K562 (cell line): ENCODE data around the gene DCP1B. TPM values are rescaled to one million over a fixed set of nuclear protein-coding genes. Genes with fewer than 3 reads are reported as not detected.

ENCODE experiments used
- BRF1 ChIP-seq: IDR thresholded peaks from 3 replicates; pipeline ENCODE4 v1.6.1; 2011; ENCODE audit warnings: borderline replicate concordance, mild to moderate bottlenecking; ENCODE audit not compliant: insufficient read length; ENCODE audit errors: extremely low read depth
- CBFA2T3 ChIP-seq: fragments of 450-650 bp; IDR thresholded peaks from 2 replicates; pipeline ENCODE4 v1.6.1; 2017
- EZH2 ChIP-seq: IDR thresholded peaks from 2 replicates; pipeline ENCODE4 v1.6.1; 2012; ENCODE audit warnings: low read depth, mild to moderate bottlenecking, inconsistent platforms, low read length, borderline replicate concordance
- KLF13 ChIP-seq: fragments of 450-650 bp; IDR thresholded peaks from 2 replicates; pipeline ENCODE4 v1.6.1; 2016; ENCODE audit warnings: missing genetic modification characterization, low read depth, mild to moderate bottlenecking, missing compliant biosample characterization, moderate library complexity, borderline replicate concordance
- NFIC ChIP-seq: fragments of 450-650 bp; IDR thresholded peaks from 2 replicates; pipeline ENCODE4 v1.6.1; 2017; ENCODE audit warnings: mild to moderate bottlenecking, inconsistent platforms
- NONO ChIP-seq, 2 experiments: fragments of 200-400 bp in 1 of 2; fragments of 450-650 bp in 1 of 2; formaldehyde crosslinking in 1 of 2; IDR thresholded peaks; 2 replicates each; pipeline ENCODE4 v1.6.1; 2017; ENCODE audit warnings: low read depth in 2 of 2, mild to moderate bottlenecking in 2 of 2, moderate library complexity in 2 of 2, low read length in 1 of 2
- NR3C1 ChIP-seq: sonication (generic); formaldehyde crosslinking; IDR thresholded peaks from 2 replicates; pipeline ENCODE4 v1.8.1; 2022; ENCODE audit warnings: missing genetic modification reagents
- ZNF143 ChIP-seq: sonication (generic); formaldehyde crosslinking; IDR thresholded peaks from 2 replicates; pipeline ENCODE4 v1.9.0; 2022; ENCODE audit warnings: mild to moderate bottlenecking, missing genetic modification reagents
- polyA plus RNA-seq, 8 experiments: library from polyadenylated mRNA; depleted of rRNA in 4 of 8; stranded (reverse) in 5 of 8; unstranded in 3 of 8; fragments of >200 nt; fragmentation: Nextera tagmentation in 2 of 8; fragmentation: Illumina TruSeq in 1 of 8; extraction: Ambion mirVana in 2 of 8; extraction: Trizol in 1 of 8; gene quantifications; 2 replicates each; pipeline versions ENCODE4 v1.2.1 to v1.2.3, GENCODE V29; 2011 to 2014; ENCODE audit warnings: inconsistent platforms in 1 of 8, missing spikeins in 1 of 8
- total RNA-seq, 7 experiments: library from RNA; depleted of rRNA in 6 of 7; stranded (reverse); fragments of >200 nt in 6 of 7; fragmentation: Illumina TruSeq in 2 of 7; extraction: Trizol in 2 of 7; gene quantifications; 2 replicates each; pipeline versions ENCODE4 v1.2.1 to v1.2.3, GENCODE V29; 2011 to 2021; ENCODE audit warnings: low replicate concordance in 1 of 7
- TF ChIP-seq, protein P1 (sequence below), 2 experiments: fragments of 450-650 bp; conservative IDR thresholded peaks; 2 replicates each; pipeline ENCODE4 v1.6.1; 2017; ENCODE audit warnings: mild to moderate bottlenecking in 2 of 2, moderate library complexity in 2 of 2
- TF ChIP-seq, protein P2 (sequence below): sonication (generic); formaldehyde crosslinking; IDR thresholded peaks from 2 replicates; pipeline ENCODE4 v1.4.0; 2020; ENCODE audit warnings: mild to moderate bottlenecking, missing genetic modification reagents
- TF ChIP-seq, protein P3 (sequence below): IDR thresholded peaks from 3 replicates; pipeline ENCODE4 v1.6.1; 2011; ENCODE audit warnings: borderline replicate concordance, mild to moderate bottlenecking, moderate library complexity; ENCODE audit not compliant: insufficient read length; ENCODE audit errors: extremely low read depth

DCP1B gene
- total and polyA plus RNA-seq, 9 of the 15 experiments (the other 6 are each of a cell fraction or from before 2014, with no cell fraction given) = 0.83 to 7.3 (median 3.4) TPM

- TF ChIP-seq NONO (IDR thresholded peaks at IDR 0.05; ENCODE audit: low read depth in 2 of 2, low read length in 1 of 2) (no peak), EZH2 (no peak), NFIC (peak; percentile 82), CBFA2T3 (peak; percentile 58), KLF13 (tag) (no peak), NR3C1 (CRISPR knock-in tag) (no peak), ZNF143 (CRISPR knock-in tag) (no peak), BRF1 (no peak)
- TF ChIP-seq, protein P1, sequence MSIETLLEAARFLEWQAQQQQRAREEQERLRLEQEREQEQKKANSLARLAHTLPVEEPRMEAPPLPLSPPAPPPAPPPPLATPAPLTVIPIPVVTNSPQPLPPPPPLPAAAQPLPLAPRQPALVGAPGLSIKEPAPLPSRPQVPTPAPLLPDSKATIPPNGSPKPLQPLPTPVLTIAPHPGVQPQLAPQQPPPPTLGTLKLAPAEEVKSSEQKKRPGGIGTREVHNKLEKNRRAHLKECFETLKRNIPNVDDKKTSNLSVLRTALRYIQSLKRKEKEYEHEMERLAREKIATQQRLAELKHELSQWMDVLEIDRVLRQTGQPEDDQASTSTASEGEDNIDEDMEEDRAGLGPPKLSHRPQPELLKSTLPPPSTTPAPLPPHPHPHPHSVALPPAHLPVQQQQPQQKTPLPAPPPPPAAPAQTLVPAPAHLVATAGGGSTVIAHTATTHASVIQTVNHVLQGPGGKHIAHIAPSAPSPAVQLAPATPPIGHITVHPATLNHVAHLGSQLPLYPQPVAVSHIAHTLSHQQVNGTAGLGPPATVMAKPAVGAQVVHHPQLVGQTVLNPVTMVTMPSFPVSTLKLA (conservative IDR thresholded peaks at IDR 0.05) = no peak
- TF ChIP-seq, protein P2, sequence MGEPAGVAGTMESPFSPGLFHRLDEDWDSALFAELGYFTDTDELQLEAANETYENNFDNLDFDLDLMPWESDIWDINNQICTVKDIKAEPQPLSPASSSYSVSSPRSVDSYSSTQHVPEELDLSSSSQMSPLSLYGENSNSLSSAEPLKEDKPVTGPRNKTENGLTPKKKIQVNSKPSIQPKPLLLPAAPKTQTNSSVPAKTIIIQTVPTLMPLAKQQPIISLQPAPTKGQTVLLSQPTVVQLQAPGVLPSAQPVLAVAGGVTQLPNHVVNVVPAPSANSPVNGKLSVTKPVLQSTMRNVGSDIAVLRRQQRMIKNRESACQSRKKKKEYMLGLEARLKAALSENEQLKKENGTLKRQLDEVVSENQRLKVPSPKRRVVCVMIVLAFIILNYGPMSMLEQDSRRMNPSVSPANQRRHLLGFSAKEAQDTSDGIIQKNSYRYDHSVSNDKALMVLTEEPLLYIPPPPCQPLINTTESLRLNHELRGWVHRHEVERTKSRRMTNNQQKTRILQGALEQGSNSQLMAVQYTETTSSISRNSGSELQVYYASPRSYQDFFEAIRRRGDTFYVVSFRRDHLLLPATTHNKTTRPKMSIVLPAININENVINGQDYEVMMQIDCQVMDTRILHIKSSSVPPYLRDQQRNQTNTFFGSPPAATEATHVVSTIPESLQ = no peak
- TF ChIP-seq, protein P3, sequence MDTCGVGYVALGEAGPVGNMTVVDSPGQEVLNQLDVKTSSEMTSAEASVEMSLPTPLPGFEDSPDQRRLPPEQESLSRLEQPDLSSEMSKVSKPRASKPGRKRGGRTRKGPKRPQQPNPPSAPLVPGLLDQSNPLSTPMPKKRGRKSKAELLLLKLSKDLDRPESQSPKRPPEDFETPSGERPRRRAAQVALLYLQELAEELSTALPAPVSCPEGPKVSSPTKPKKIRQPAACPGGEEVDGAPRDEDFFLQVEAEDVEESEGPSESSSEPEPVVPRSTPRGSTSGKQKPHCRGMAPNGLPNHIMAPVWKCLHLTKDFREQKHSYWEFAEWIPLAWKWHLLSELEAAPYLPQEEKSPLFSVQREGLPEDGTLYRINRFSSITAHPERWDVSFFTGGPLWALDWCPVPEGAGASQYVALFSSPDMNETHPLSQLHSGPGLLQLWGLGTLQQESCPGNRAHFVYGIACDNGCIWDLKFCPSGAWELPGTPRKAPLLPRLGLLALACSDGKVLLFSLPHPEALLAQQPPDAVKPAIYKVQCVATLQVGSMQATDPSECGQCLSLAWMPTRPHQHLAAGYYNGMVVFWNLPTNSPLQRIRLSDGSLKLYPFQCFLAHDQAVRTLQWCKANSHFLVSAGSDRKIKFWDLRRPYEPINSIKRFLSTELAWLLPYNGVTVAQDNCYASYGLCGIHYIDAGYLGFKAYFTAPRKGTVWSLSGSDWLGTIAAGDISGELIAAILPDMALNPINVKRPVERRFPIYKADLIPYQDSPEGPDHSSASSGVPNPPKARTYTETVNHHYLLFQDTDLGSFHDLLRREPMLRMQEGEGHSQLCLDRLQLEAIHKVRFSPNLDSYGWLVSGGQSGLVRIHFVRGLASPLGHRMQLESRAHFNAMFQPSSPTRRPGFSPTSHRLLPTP = peak; percentile 53
These were observed 87.7 kb downstream of the DCP1B start (continued) for GRCh38 chr12:1916371-1917171.
